ENCODE measurements around the gene LDAH. TPM values are rescaled to one million over a fixed set of nuclear protein-coding genes. Genes with fewer than 3 reads are reported as not detected.
"Not testable (repeated sequence)": the region's sequence is repeated elsewhere in the genome, so short reads cannot be mapped to it uniquely, and the experiment has no call there.

Gene LDAH
- total RNA-seq, 3 donors from 2014 or later, result 15.2 to 20.8 (median 18.8) TPM

DNA sequence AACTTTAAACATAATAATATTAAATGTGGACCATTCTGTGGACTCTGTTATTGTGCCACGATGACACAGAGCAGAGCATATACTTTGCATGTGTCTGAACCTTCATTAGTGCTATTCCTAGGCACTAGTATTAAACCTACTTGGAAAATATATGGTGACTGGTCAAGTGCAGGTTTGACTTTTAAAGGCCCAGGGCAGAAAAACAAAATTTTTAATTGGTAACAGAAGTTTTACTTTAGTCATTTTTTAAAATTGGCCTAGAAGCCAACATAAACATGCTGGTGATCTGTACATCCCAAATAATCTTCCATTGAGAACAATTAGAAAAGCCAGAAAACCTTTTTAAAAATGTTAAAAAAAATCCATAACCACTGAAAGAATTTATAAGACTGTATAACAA lies 16.6 kb downstream of the LDAH start:
- H3K4me3 ChIP-seq, result no peak overlapping the region
- DNase-seq (no peak), ATAC-seq (no peak)
- TF ChIP-seq, protein P1, sequence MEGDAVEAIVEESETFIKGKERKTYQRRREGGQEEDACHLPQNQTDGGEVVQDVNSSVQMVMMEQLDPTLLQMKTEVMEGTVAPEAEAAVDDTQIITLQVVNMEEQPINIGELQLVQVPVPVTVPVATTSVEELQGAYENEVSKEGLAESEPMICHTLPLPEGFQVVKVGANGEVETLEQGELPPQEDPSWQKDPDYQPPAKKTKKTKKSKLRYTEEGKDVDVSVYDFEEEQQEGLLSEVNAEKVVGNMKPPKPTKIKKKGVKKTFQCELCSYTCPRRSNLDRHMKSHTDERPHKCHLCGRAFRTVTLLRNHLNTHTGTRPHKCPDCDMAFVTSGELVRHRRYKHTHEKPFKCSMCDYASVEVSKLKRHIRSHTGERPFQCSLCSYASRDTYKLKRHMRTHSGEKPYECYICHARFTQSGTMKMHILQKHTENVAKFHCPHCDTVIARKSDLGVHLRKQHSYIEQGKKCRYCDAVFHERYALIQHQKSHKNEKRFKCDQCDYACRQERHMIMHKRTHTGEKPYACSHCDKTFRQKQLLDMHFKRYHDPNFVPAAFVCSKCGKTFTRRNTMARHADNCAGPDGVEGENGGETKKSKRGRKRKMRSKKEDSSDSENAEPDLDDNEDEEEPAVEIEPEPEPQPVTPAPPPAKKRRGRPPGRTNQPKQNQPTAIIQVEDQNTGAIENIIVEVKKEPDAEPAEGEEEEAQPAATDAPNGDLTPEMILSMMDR (IDR thresholded peaks at IDR 0.05), result no peak
- H3K9me3 ChIP-seq, result no peaks in the 10 kb centered on the region
- H3K36me3 ChIP-seq (ENCODE audit: low read depth), result no peaks in the 10 kb centered on the region
- intact Hi-C loops (cut with DNase I, micrococcal nuclease), result no loop called here
- no peaks in the 10 kb centered on the region for H3K4me1 ChIP-seq (ENCODE audit: low read depth)

DNA sequence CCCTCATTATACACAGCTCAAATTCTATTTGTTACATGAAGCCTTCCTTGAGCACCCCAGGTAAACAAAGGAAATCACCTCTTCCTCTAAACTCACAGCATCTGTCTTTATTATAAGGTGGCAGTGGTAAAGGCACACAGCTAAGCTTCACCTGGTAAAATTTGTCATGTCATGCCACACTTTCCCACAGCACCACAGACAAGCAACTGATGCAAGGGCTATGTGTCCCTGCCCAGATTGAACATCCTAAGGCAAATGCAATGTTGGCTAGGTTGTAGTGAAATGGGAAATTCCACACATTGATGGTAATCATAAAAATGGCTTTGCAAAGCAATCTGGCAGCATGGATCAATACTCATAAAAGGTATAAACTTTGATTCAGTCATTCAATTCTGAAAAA lies 18.9 kb downstream of the LDAH start:
- DNase-seq, result no peak
- no peaks in the 10 kb centered on the region for H3K36me3 ChIP-seq (ENCODE audit: low read depth)
- ATAC-seq, result no peak
- TF ChIP-seq, protein P1 (IDR thresholded peaks at IDR 0.05), result no peak
- intact Hi-C loops (cut with DNase I, micrococcal nuclease), result no loop called here
- H3K4me1 ChIP-seq (ENCODE audit: low read depth), result no peaks in the 10 kb centered on the region
- no peak overlapping the region for H3K4me3 ChIP-seq
- no peaks in the 10 kb centered on the region for H3K9me3 ChIP-seq

DNA sequence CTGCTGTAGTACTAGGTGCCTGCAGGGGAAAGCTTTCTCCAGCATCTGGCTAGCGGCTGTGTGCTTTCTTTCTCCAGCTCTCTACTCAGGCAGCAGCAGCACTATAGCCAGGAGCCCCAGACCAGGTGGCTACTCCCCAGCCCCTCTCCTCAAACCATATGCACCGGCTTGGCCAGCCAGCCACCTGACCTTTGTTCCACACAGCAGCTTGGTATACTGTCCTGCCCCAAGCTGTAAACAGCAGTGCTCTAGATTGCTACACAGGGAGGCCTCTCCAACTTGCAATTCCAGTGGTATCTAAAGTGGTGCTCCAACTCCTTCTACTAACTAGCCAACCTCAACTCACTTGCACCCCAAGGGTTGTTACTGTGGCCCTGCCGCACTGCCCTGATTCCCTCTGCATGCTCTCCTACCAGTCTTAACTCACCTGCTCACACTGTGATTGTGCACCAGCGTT lies 19.6 kb downstream of the LDAH start:
- ATAC-seq (peak; percentile 51), DNase-seq (peak in 1 of 3 donors; percentile 24)
- TF ChIP-seq, protein P1 (IDR thresholded peaks at IDR 0.05), result no peak
- no peaks in the 10 kb centered on the region for H3K4me1 ChIP-seq (ENCODE audit: low read depth)
- no peaks in the 10 kb centered on the region for H3K36me3 ChIP-seq (ENCODE audit: low read depth)
- no peaks in the 10 kb centered on the region for H3K9me3 ChIP-seq
- intact Hi-C loops (cut with DNase I, micrococcal nuclease), result no loop called here
- H3K4me3 ChIP-seq, result no peak overlapping the region

DNA sequence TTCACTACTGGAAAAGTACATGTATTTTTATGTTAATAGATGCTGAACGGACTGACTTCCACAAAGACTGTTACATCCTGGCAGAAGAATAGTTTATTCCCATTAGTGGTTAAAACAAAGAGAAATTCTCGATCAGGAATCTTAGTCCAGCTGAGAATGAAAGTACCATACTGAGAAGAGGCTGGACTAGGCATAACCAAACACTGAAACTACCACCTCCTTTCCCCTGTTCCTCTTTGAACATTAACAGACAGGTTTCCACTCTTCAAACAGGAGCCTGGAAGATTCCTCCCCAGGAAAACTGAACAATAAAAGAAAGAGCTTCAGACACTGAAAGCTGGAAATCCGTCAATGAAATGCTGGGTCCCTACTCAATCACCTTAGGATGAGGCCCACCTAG lies 25.8 kb downstream of the LDAH start:
- no peak for ATAC-seq
- Histone ChIP-seq H3K4me1 (ENCODE audit: low read depth) (no peaks in the 10 kb centered on the region), H3K9me3 (no peaks in the 10 kb centered on the region), H3K4me3 (no peak overlapping the region), H3K36me3 (ENCODE audit: low read depth) (no peaks in the 10 kb centered on the region)
- TF ChIP-seq, protein P1 (IDR thresholded peaks at IDR 0.05), result no peak
- no peak for DNase-seq
- intact Hi-C loops (cut with DNase I, micrococcal nuclease), result no loop called here

DNA sequence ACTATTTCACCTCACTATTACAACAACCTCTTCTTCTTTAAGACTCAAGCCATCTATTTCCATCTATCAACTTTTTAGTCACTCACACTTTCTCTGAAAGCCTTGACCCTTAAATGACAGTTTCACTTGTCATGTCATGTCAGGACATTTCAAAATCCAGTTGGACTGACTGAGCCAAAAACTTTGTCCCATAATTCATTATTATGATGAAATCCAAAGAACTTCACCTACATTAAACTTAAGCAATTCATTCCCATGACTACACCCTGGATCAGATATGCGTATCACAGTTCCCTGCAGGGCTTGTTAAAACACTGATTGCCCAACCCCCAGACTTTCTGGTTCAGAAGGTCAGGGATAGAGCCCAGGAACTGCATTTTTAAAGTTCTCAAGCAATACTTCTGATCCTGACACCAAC lies 26.5 kb downstream of the LDAH start:
- intact Hi-C loops (cut with DNase I, micrococcal nuclease), result no loop called here
- no peak overlapping the region for H3K4me3 ChIP-seq
- H3K36me3 ChIP-seq (ENCODE audit: low read depth), result no peaks in the 10 kb centered on the region
- DNase-seq (no peak), ATAC-seq (no peak)
- no peaks in the 10 kb centered on the region for H3K4me1 ChIP-seq (ENCODE audit: low read depth)
- H3K9me3 ChIP-seq, result no peaks in the 10 kb centered on the region
- TF ChIP-seq, protein P1 (IDR thresholded peaks at IDR 0.05), result no peak

DNA sequence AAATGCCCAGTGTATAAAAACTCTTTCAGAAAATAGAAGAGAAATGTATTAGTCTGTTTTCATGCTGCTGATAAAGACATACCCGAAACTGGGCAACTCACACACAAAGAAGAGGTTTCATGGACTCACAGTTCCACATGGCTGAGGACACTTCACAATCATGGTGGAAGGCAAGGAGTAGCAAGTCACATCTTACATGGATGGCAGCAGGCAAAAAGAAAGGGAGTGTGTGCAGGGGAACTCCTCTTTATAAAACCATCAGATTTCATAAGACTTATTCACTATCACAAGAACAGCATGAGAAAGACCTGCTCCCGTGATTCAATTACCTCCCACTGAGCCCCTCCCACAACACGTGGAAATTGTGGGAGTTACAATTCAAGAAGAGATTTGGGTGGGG lies 29.0 kb downstream of the LDAH start:
- DNase-seq; H3K4me3 ChIP-seq; ATAC-seq; H3K9me3 ChIP-seq; intact Hi-C loops (cut with DNase I, micrococcal nuclease); H3K4me1 ChIP-seq (ENCODE audit: low read depth); H3K36me3 ChIP-seq (ENCODE audit: low read depth): not testable (repeated sequence)

Measured in mucosa of descending colon (tissue), 3 donors.